ENCODE results near the gene MGAT3. TPM values are rescaled to one million over a fixed set of nuclear protein-coding genes. Genes with fewer than 3 reads are reported as not detected.

The MGAT3 gene
- total RNA-seq, 1 donor from 2014 or later, result 12.8 TPM

DNA sequence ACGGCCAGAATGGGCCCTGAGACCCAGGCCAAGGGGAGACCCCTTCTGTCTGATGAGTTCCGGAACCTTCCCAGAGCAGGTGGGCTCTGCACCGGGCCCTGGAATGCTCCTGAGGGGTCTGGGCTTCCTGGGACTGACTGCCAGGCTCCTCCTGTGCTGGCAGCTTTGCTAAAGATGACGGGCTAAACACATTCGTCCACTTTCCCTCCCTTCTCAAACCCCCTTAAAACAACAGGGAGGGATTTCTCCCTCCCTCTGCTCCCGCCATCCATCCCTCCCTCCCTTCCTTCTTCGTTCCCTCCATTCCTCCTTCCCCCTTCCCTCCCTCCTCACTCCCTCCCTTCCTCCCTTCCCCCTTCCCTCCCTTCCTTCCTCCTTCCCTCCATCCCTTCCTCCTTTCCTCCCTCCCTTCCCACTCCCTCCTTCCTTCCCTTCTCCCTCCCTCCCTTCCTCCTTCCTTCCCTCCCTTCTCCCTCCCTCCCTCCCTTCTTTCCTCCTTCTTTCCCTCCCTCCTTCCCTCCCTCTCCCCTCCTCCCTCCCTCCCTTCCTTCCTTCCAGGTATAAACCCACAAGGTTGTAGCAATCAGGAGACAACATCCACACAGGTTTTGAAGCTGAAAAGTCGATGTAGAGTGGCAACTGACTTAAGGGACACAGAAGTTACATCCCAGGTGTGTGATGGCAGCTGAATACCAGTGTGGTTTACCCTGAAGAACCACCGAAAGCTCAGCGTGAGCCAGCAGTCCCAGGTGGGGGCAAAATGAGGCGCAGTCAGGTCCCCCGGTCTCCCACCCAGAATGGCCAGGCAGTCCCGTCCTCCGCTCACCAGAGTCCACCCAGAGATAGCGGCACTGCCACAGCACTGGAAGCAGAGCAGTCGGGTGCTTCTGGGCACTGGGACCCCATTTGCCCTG, 18.8 kb upstream of the MGAT3 start:
- DNase-seq, result no peak
- TF ChIP-seq, protein P1, sequence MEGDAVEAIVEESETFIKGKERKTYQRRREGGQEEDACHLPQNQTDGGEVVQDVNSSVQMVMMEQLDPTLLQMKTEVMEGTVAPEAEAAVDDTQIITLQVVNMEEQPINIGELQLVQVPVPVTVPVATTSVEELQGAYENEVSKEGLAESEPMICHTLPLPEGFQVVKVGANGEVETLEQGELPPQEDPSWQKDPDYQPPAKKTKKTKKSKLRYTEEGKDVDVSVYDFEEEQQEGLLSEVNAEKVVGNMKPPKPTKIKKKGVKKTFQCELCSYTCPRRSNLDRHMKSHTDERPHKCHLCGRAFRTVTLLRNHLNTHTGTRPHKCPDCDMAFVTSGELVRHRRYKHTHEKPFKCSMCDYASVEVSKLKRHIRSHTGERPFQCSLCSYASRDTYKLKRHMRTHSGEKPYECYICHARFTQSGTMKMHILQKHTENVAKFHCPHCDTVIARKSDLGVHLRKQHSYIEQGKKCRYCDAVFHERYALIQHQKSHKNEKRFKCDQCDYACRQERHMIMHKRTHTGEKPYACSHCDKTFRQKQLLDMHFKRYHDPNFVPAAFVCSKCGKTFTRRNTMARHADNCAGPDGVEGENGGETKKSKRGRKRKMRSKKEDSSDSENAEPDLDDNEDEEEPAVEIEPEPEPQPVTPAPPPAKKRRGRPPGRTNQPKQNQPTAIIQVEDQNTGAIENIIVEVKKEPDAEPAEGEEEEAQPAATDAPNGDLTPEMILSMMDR (IDR thresholded peaks at IDR 0.05; ENCODE audit: partially characterized antibody, unreplicated experiment), result no peak
- H3K27ac Mint-ChIP-seq (ENCODE audit: unreplicated experiment), result no peak overlapping the region
- peaks cover 4% of the 10 kb centered on the region for H3K27me3 Mint-ChIP-seq (ENCODE audit: unreplicated experiment)
- no peak overlapping the region for H3K4me3 Mint-ChIP-seq (ENCODE audit: unreplicated experiment)
- no peaks in the 10 kb centered on the region for H3K36me3 Mint-ChIP-seq (ENCODE audit: unreplicated experiment)
- peaks cover 2% of the 10 kb centered on the region for H3K9me3 Mint-ChIP-seq (ENCODE audit: unreplicated experiment)
- H3K4me1 Mint-ChIP-seq (ENCODE audit: low read depth, unreplicated experiment), result no peaks in the 10 kb centered on the region

DNA sequence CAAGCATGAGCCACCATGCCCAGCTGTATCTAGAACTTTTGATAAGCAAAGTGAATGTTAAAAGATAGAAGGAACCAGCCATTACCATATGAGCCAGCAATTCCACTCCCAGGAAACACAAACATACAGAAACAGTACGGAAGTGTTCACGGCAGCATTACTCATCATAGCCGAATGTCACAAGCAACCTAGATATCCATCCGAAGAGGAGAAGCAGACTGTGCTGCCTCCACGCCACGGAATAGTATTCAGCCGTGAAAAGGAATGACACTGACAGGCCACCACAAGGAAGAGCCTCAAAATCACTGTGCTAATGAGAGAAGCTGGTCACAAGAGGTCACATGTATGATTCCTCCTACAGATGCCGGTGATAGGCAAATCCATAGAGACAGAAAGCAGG, 17.6 kb upstream of the MGAT3 start:
- H3K27ac Mint-ChIP-seq (ENCODE audit: unreplicated experiment), result no peak overlapping the region
- no peak for DNase-seq

DNA sequence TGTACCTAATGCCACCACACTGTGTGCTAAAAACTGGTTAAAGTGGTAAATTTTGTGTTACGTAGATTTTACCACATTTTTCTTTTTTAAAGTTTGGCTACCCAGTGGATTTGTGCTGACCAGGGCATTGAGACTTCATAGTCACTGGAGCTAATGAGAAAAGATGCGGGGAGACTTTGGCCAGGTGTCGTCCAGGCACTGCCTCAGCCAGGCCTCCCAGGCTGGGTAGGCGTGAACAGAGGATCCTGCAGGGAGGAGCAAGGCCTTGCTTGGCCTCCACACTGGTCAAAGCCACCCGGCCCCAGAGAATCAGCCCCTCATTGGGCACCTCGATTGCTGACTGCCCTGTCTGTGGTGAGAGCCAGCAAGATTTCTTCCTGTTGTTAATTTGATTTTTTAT, 13.4 kb upstream of the MGAT3 start:
- H3K9me3 Mint-ChIP-seq (ENCODE audit: unreplicated experiment), result peaks cover 2% of the 10 kb centered on the region
- DNase-seq, result no peak
- H3K36me3 Mint-ChIP-seq (ENCODE audit: unreplicated experiment), result no peaks in the 10 kb centered on the region
- no peak overlapping the region for H3K27ac Mint-ChIP-seq (ENCODE audit: unreplicated experiment)
- peaks cover 4% of the 10 kb centered on the region for H3K4me1 Mint-ChIP-seq (ENCODE audit: low read depth, unreplicated experiment)
- peaks cover 3% of the 10 kb centered on the region for H3K27me3 Mint-ChIP-seq (ENCODE audit: unreplicated experiment)
- TF ChIP-seq, protein P1 (IDR thresholded peaks at IDR 0.05; ENCODE audit: partially characterized antibody, unreplicated experiment), result no peak
- H3K4me3 Mint-ChIP-seq (ENCODE audit: unreplicated experiment), result no peak overlapping the region

More for the DNA sequence above, 17.6 kb upstream of the MGAT3 start:
- TF ChIP-seq, protein P1 (IDR thresholded peaks at IDR 0.05; ENCODE audit: partially characterized antibody, unreplicated experiment), result no peak
- H3K36me3 Mint-ChIP-seq (ENCODE audit: unreplicated experiment), result no peaks in the 10 kb centered on the region
- peaks cover 2% of the 10 kb centered on the region for H3K9me3 Mint-ChIP-seq (ENCODE audit: unreplicated experiment)
- no peak overlapping the region for H3K4me3 Mint-ChIP-seq (ENCODE audit: unreplicated experiment)
- H3K4me1 Mint-ChIP-seq (ENCODE audit: low read depth, unreplicated experiment), result no peaks in the 10 kb centered on the region
- H3K27me3 Mint-ChIP-seq (ENCODE audit: unreplicated experiment), result peaks cover 4% of the 10 kb centered on the region

DNA sequence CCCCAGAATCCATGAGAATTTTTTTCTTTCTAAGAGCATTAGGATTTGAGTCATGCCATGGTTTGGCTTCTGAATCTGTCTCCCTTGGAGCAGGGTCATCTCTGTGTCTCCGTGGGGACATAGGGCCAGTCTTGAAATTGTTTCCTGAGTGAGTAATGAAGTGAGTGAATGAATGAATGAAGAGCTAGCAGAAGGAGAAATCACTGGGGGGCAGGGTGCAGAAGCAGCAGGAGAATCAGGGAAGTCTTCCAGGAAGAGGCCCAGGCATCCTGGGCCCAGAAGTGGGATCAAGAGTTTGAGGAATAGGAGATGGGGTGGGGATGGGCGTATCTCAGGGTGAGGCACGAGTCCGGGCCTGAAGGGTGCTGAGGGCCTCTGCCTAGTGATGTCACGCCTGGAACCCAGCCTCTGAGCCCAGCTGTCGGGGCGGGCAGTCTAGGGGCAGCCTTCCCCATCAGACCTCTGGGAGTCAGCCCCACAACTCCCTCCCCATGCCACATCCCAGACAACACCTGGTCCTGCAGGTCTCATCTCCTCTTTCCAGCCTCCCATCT, 12.5 kb upstream of the MGAT3 start:
- Mint-ChIP-seq H3K4me1 (ENCODE audit: low read depth, unreplicated experiment) (peaks cover 4% of the 10 kb centered on the region), H3K9me3 (ENCODE audit: unreplicated experiment) (peaks cover 2% of the 10 kb centered on the region), H3K4me3 (ENCODE audit: unreplicated experiment) (no peak overlapping the region), H3K36me3 (ENCODE audit: unreplicated experiment) (no peaks in the 10 kb centered on the region), H3K27me3 (ENCODE audit: unreplicated experiment) (peaks cover 3% of the 10 kb centered on the region), H3K27ac (ENCODE audit: unreplicated experiment) (no peak overlapping the region)
- TF ChIP-seq, protein P1 (IDR thresholded peaks at IDR 0.05; ENCODE audit: partially characterized antibody, unreplicated experiment), result no peak
- no peak for DNase-seq

DNA sequence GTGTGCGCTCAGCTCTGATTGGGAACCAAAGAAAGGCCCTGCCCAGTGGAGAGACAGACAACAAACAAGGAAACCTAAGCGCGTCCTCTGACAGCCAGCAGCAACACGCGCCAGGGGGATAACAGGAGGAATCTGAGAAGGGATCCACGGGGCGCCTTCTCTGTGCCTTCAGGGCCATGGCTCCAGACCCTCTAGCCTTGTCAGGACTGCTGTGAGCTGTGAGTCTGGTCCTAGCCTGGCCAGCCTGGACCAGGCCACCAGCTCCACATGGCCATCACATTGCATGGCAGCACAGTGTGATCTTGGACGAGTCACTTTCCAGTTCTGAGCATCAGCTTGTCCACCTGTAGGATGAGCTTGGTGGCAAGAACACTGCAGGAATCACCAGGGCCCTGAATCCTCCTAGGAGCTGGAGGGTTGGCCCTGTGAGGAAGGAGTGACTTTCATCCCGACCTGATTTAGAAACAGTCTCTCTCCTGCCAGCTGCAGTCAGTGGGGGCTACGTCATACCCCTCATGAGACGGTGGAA, 11.8 kb upstream of the MGAT3 start:
- DNase-seq, result no peak
- Mint-ChIP-seq H3K9me3 (ENCODE audit: unreplicated experiment) (peaks cover 2% of the 10 kb centered on the region), H3K27me3 (ENCODE audit: unreplicated experiment) (peaks cover 3% of the 10 kb centered on the region), H3K4me1 (ENCODE audit: low read depth, unreplicated experiment) (peaks cover 7% of the 10 kb centered on the region), H3K4me3 (ENCODE audit: unreplicated experiment) (no peak overlapping the region), H3K27ac (ENCODE audit: unreplicated experiment) (no peak overlapping the region), H3K36me3 (ENCODE audit: unreplicated experiment) (no peaks in the 10 kb centered on the region)
- TF ChIP-seq, protein P1 (IDR thresholded peaks at IDR 0.05; ENCODE audit: partially characterized antibody, unreplicated experiment), result no peak

Measured in glutamatergic neuron (in vitro differentiated cells).